SH-SY5Y (cell line): ENCODE measurements around the gene ME1.

Source experiments
- GATA2 ChIP-seq: IDR thresholded peaks from 2 replicates; pipeline ENCODE4 v1.6.1; 2011; ENCODE audit warnings: mild to moderate bottlenecking, low read depth, low read length
- GATA3 ChIP-seq: IDR thresholded peaks from 2 replicates; pipeline ENCODE4 v1.6.1; 2011; ENCODE audit warnings: low read depth, mild to moderate bottlenecking, low read length, moderate library complexity

DNA sequence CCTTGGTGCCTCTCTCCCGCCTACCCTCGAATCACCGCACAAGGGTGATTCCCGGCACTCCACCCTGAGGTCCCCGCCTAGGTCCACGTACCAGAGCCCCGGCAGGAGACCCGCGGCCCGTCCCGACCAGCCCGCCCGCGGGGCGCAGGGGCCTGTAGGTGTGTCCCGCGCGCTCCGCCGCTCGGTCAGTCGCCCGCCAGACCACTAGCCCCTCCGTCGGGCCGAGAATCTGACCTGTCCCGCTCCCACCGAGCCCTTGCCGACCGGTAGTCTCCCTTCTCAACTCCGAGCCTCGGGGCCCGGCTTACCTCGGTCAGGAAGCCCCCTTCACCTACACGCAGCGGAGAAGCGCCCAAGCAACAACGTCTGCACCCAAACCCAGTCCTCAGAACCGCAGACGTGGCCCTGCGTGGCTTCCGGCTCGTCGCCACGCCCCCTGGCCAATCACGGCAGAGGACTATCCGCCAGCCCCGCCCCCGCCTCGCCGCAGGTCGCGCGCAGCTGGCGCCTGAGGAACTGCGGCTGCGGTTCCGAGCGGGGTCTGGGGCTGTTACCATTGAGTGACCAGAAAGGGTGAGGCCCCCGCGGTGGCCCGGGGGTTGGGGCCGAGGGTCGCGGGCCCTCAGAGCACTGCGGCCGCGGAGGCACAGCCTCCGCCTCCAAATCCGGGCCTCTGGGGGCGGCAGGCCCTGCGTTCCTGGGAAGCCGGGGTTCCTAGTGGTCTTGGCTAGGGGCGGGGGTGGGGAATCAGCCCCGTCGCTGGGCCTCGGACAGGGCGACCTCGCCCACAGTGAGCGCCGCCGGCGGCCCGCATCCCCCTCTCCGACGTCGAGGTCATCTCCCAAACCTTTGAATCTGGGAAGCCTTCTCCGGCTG lies 237.7 kb downstream of the ME1 start, which contains the start of the genes PGM3 and RWDD2A:
- no peak for TF ChIP-seq GATA3
- TF ChIP-seq GATA2 = no peak
